Stimulated activated CD4-positive, alpha-beta T cell treated with anti-CD3 and anti-CD28 coated beads, Interleukin-15, amount 100 ng/mL, for 1 hour (primary cell): ENCODE measurements around the gene ARHGAP42.

ENCODE experiments used
- DNase-seq, 2 donors: peaks; one replicate each; pipeline ENCODE4 v3.0.0-alpha.2; 2020; ENCODE audit warnings: low read depth in 1 of 2, low spot score in 1 of 2

Gene ARHGAP42

GRCh38 chr11:100830274-100830673 is 143.2 kb downstream of the ARHGAP42 start:
- DNase-seq: no peak

- no peak for DNase-seq
Measured at GRCh38 chr11:100830978-100831732, 144.1 kb downstream of the ARHGAP42 start.

GRCh38 chr11:100831929-100832494 is 144.9 kb downstream of the ARHGAP42 start:
- DNase-seq: no peak

- DNase-seq: no peak
Measured at GRCh38 chr11:100832829-100833228, 145.7 kb downstream of the ARHGAP42 start.

GRCh38 chr11:100833276-100833675 is 146.2 kb downstream of the ARHGAP42 start:
- no peak for DNase-seq

GRCh38 chr11:100835854-100836253 is 148.8 kb downstream of the ARHGAP42 start:
- DNase-seq: no peak

GRCh38 chr11:100837311-100837710 is 150.2 kb downstream of the ARHGAP42 start:
- no peak for DNase-seq

GRCh38 chr11:100841711-100842407 is 154.8 kb downstream of the ARHGAP42 start:
- no peak for DNase-seq

- no peak for DNase-seq
Measured at GRCh38 chr11:100847696-100848216, 160.7 kb downstream of the ARHGAP42 start.

GRCh38 chr11:100849009-100849900 is 162.2 kb downstream of the ARHGAP42 start:
- DNase-seq: no peak

GRCh38 chr11:100849901-100850235 is 162.8 kb downstream of the ARHGAP42 start:
- no peak for DNase-seq

- no peak for DNase-seq
Measured at GRCh38 chr11:100851147-100851546, 164.1 kb downstream of the ARHGAP42 start.

- no peak for DNase-seq
Measured at GRCh38 chr11:100851584-100852152, 164.6 kb downstream of the ARHGAP42 start.

- no peak for DNase-seq
Measured at GRCh38 chr11:100855466-100856067, 168.5 kb downstream of the ARHGAP42 start.

GRCh38 chr11:100857236-100858005 is 170.3 kb downstream of the ARHGAP42 start:
- DNase-seq: no peak

- DNase-seq: no peak
Measured at GRCh38 chr11:100860318-100861155, 173.4 kb downstream of the ARHGAP42 start.

GRCh38 chr11:100861212-100861611 is 174.1 kb downstream of the ARHGAP42 start:
- no peak for DNase-seq

- no peak for DNase-seq
Measured at GRCh38 chr11:100863080-100863581, 176.0 kb downstream of the ARHGAP42 start.
